Thyroid gland (tissue), 4 donors: ENCODE data around the gene SCCPDH.

Source experiments
- POLR2A ChIP-seq, 2 donors: fragments of 450-650 bp; IDR thresholded peaks; one replicate each; pipeline ENCODE4 v1.6.1; 2017; ENCODE audit warnings: antibody characterized with exemption in 2 of 2, mild to moderate bottlenecking in 2 of 2, moderate library complexity in 1 of 2
- TF ChIP-seq, protein P1 (sequence below), 6 experiments: fragments of 200-600 bp in 3 of 6; fragments of 450-650 bp in 3 of 6; sonication (generic) in 3 of 6; IDR thresholded peaks; one replicate each; pipeline ENCODE4 v1.5.1; 2016 to 2019; ENCODE audit warnings: antibody characterized with exemption in 6 of 6, mild to moderate bottlenecking in 2 of 6, inconsistent platforms in 1 of 6, moderate library complexity in 1 of 6

- TF ChIP-seq, protein P1, sequence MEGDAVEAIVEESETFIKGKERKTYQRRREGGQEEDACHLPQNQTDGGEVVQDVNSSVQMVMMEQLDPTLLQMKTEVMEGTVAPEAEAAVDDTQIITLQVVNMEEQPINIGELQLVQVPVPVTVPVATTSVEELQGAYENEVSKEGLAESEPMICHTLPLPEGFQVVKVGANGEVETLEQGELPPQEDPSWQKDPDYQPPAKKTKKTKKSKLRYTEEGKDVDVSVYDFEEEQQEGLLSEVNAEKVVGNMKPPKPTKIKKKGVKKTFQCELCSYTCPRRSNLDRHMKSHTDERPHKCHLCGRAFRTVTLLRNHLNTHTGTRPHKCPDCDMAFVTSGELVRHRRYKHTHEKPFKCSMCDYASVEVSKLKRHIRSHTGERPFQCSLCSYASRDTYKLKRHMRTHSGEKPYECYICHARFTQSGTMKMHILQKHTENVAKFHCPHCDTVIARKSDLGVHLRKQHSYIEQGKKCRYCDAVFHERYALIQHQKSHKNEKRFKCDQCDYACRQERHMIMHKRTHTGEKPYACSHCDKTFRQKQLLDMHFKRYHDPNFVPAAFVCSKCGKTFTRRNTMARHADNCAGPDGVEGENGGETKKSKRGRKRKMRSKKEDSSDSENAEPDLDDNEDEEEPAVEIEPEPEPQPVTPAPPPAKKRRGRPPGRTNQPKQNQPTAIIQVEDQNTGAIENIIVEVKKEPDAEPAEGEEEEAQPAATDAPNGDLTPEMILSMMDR (IDR thresholded peaks at IDR 0.05), result no peak
- TF ChIP-seq POLR2A (IDR thresholded peaks at IDR 0.05), result no peak
Observed at GRCh38 chr1:246725191-246725590, 982 bp downstream of the SCCPDH start.
